RWPE1 (cell line): ENCODE results near the gene FXYD4.

ENCODE experiments used
- CTCF ChIA-PET: fragments of 350-600 bp; sonication (Branson Sonifier 250); formaldehyde crosslinking; extraction: SDS; loops from one replicate; lab custom pipeline; 2021; lab: Yijun Ruan, JAX
- POLR2A ChIA-PET: fragments of 400-600 bp; formaldehyde crosslinking; extraction: SDS; loops from one replicate; lab custom pipeline; 2020; ENCODE audit warnings: antibody characterized with exemption; ENCODE audit not compliant: low non-redundant PET; lab: Yijun Ruan, JAX
- DNase-seq: peaks from one replicate; pipeline ENCODE4 v3.0.0; 2012; ENCODE audit warnings: low spot score
- H3K27ac ChIP-seq: fragments of 450-650 bp; 2 replicates; pipeline ENCODE4 v1.5.1; 2017
- CTCF ChIP-seq: fragments of 450-650 bp; conservative IDR thresholded peaks from 2 replicates; pipeline ENCODE4 v1.5.1; 2017; ENCODE audit warnings: low read depth, mild to moderate bottlenecking

The FXYD4 gene

GRCh38 chr10:43377424-43377883 lies 6.0 kb downstream of the FXYD4 start:
- DNase-seq = no peak
- POLR2A ChIA-PET = no interaction called here

GRCh38 chr10:43380610-43381222 lies 9.3 kb downstream of the FXYD4 start:
- DNase-seq = peak; percentile 34
- ChIA-PET CTCF (interaction anchor here (0.5 to 1.0 kb wide), 2 partner anchors 88 to 115 kb away, joined by 3 read pairs; no protein-coding TSS in a partner anchor), POLR2A (no interaction called here)
- peak overlapping the region; percentile 28; the same call in 1 of the 2 replicates for H3K27ac ChIP-seq
- TF ChIP-seq CTCF = no peak

More at GRCh38 chr10:43377424-43377883, 6.0 kb downstream of the FXYD4 start:
- CTCF ChIA-PET = interaction anchor here (0.7 kb wide), 1 partner anchor 29 kb away, joined by 3 read pairs; no protein-coding TSS in a partner anchor
- no peak for TF ChIP-seq CTCF
- no peak overlapping the region for H3K27ac ChIP-seq

- POLR2A ChIA-PET = interaction anchor here (0.7 kb wide), 1 partner anchor 57 kb away, joined by 3 read pairs; no protein-coding TSS in a partner anchor
- H3K27ac ChIP-seq = peak overlapping the region; percentile 78
- DNase-seq = no peak
- no peak for TF ChIP-seq CTCF
- CTCF ChIA-PET = interaction anchor here (0.6 to 0.7 kb wide), 2 partner anchors 12 to 78 kb away, joined by 3 read pairs; no protein-coding TSS in a partner anchor
Observed at GRCh38 chr10:43383204-43383971, 12.0 kb downstream of the FXYD4 start.

GRCh38 chr10:43384252-43385221 lies 13.1 kb downstream of the FXYD4 start:
- no peak for TF ChIP-seq CTCF
- no peak for DNase-seq
- peak overlapping the region; percentile 78 for H3K27ac ChIP-seq
- POLR2A ChIA-PET = interaction anchor here (1.0 kb wide), 1 partner anchor 11 kb away, joined by 4 read pairs; no protein-coding TSS in a partner anchor
- CTCF ChIA-PET = no interaction called here

GRCh38 chr10:43385412-43386004 lies 14.1 kb downstream of the FXYD4 start:
- ChIA-PET POLR2A (no interaction called here), CTCF (no interaction called here)
- no peak for TF ChIP-seq CTCF
- no peak overlapping the region for H3K27ac ChIP-seq
- no peak for DNase-seq
